Fibroblast of lung (primary cell): ENCODE results near the gene SLC51B.

ENCODE experiments used
- CTCF ChIP-seq, 2 donors: IDR thresholded peaks in 1 of 2; conservative IDR thresholded peaks in 1 of 2; 1 replicate in 1 of 2; 2 replicates in 1 of 2; pipeline ENCODE4 v1.5.1; 2011 to 2012; ENCODE audit warnings: low read length in 2 of 2, control low read depth in 1 of 2, inconsistent platforms in 1 of 2, low read depth in 1 of 2, mild to moderate bottlenecking in 1 of 2
- EZH2 ChIP-seq: IDR thresholded peaks from 2 replicates; pipeline ENCODE4 v1.5.1; 2012; ENCODE audit warnings: low read length, control low read depth, mild to moderate bottlenecking; ENCODE audit errors: missing control alignments

DNA sequence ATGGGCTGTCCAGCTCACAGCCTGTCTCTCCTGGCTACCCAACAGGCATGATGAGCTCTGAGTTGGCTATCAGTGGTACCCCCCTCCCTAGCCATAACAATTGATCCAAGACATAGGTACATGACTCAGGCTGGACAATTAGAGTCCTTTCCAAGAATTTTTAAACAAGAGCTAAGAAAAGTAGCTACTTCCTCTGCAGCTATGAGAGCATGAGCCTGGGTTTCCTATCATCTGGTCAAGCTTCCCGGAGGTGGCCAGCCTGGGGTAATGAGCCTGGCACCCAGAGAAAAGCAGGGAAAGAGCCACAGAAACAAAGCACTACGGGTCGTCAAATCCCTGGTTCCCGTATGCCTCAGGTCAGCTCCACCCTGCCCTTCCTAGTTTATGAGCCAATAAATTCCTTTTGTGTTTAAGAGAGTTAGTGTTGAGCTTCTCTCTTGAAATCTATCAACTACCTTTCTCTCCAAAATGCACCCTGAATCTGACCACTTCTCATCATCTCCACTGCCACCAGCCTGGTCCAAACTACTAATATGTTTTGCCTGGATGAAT is 2.3 kb upstream of the SLC51B start:
- TF ChIP-seq CTCF (conservative IDR thresholded peaks at IDR 0.05 in 1 of 2, IDR thresholded peaks at IDR 0.05 in 1 of 2; ENCODE audit: low read depth in 1 of 2, low read length in 2 of 2) (no peak), EZH2 (no peak)
